IPS DF 6.9 (cell line): ENCODE data around the gene FMO1.
"Not testable (repeated sequence)": the region's sequence is repeated elsewhere in the genome, so short reads cannot be mapped to it uniquely, and the experiment has no call there.

ENCODE experiments used
- DNase-seq: peaks from one replicate; pipeline ENCODE4 v3.0.0-alpha.2; 2013; ENCODE audit warnings: low read depth, low spot score
- H3K27ac ChIP-seq: one replicate; pipeline ENCODE4 v1.5.1; 2013; ENCODE audit warnings: low read length, control low read depth
- H3K27me3 ChIP-seq: 2 replicates; pipeline ENCODE4 v1.6.1; 2013; ENCODE audit warnings: mild to moderate bottlenecking, low read length; ENCODE audit not compliant: control insufficient read depth, insufficient read depth
- H3K36me3 ChIP-seq: 2 replicates; pipeline ENCODE4 v1.6.1; 2013; ENCODE audit warnings: low read length; ENCODE audit not compliant: control insufficient read depth, insufficient read depth
- H3K4me1 ChIP-seq: 2 replicates; pipeline ENCODE4 v1.6.1; 2013; ENCODE audit warnings: low read length; ENCODE audit not compliant: control insufficient read depth, insufficient read depth
- H3K4me3 ChIP-seq: 2 replicates; pipeline ENCODE4 v1.5.1; 2013; ENCODE audit warnings: mild to moderate bottlenecking, low read length
- H3K9me3 ChIP-seq: 2 replicates; pipeline ENCODE4 v1.6.1; 2013; ENCODE audit warnings: low read length, inconsistent platforms; ENCODE audit not compliant: control insufficient read depth, insufficient read depth
- WGBS: extraction: QIAGEN DNeasy Blood & Tissue Kit; methylation state at CpG from one replicate; pipeline ENCODE4 v1.1.7; 2013; ENCODE audit warnings: mixed read lengths, missing lambda C conversion rate; ENCODE audit not compliant: insufficient read length, insufficient coverage; 5-methylcytosine and 5-hydroxymethylcytosine counted together

The FMO1 gene

DNA sequence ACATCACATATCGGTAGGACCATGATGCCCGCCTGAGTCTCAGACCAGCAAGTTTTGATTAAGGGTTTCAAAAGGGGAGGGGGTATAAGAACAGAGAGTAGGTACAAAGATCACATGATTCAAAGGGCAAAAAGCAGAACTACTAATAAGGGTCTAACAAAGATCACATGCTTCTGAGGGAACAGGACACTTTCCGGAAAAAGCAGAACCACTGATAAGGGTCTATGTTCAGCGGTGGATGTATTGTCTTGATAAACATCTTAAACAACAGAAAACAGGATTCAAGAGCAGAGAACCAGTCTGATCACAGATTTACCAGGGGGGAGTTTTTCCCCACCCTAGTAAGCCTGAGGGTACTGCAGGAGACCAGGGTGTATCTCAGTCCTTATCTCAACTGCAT is 12.1 kb upstream of the FMO1 start:
- H3K27ac ChIP-seq, H3K36me3 ChIP-seq, H3K4me1 ChIP-seq, H3K9me3 ChIP-seq, DNase-seq, H3K27me3 ChIP-seq, H3K4me3 ChIP-seq: not testable (repeated sequence)
- no CpG with 5 or more reads among the region's 4 CpGs for whole genome bisulfite sequencing

DNA sequence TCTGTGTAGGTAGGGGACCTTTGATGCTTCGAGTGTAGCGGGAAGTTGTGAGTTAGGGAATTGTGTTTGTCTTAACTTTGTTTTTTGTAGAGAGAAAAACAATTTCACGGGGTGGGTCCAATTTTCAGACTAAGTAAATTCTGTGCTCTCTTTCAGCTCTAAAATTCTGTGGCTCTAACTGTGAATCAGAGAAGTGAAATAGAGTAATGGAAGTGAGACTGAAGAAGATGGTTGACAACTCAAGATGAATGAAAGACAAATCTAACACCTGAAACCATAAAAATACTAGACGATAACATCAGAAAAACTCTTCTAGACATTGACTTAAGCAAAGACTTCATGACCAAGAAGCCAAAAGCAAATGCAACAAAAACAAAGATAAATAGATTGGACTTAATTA is 4.4 kb upstream of the FMO1 start:
- Histone ChIP-seq H3K27me3 (no peaks in the 10 kb centered on the region), H3K36me3 (no peaks in the 10 kb centered on the region), H3K9me3 (no peaks in the 10 kb centered on the region), H3K4me1 (no peaks in the 10 kb centered on the region; the same call in 1 of the 2 replicates), H3K4me3 (no peak overlapping the region), H3K27ac (no peak overlapping the region)
- no peak for DNase-seq
- 100% methylated on average over 3 of the region's 4 CpGs for WGBS

- H3K27ac ChIP-seq, result no peak overlapping the region
- no CpG with 5 or more reads among the region's 6 CpGs for WGBS
- H3K9me3 ChIP-seq, result no peaks in the 10 kb centered on the region
- H3K27me3 ChIP-seq, result no peaks in the 10 kb centered on the region
- no peaks in the 10 kb centered on the region; the same call in 1 of the 2 replicates for H3K4me1 ChIP-seq
- no peak overlapping the region for H3K4me3 ChIP-seq
- no peak for DNase-seq
- no peaks in the 10 kb centered on the region for H3K36me3 ChIP-seq
Measured at GRCh38 chr1:171245458-171246064, 2.7 kb upstream of the FMO1 start.

- WGBS, result no CpG with 5 or more reads among the region's 4 CpGs
- Histone ChIP-seq H3K27me3 (no peaks in the 10 kb centered on the region), H3K4me3 (no peak overlapping the region), H3K9me3 (no peaks in the 10 kb centered on the region), H3K27ac (no peak overlapping the region), H3K4me1 (peaks cover 1% of the 10 kb centered on the region; the same call in 1 of the 2 replicates), H3K36me3 (no peaks in the 10 kb centered on the region)
- DNase-seq, result no peak
Measured at GRCh38 chr1:171247501-171247900, 793 bp upstream of the FMO1 start.

DNA sequence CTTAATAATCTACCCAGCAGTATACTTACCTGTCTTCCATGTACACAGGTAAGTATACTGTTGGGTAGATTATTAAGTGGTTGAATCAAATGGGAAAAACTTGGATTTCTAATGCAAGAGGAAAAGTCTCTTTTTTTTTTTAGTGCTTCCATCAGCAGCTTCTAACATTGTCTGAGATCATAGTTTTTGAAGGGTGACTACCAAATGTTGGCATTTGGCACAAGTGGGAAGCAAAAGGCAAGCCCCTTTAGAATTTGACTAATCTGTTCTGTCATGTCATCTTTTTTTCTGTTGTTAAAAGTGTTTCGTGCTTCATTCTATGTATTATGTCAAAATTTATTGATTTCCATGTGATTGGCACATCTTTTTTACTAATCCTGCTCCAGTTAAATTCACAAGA is 547 bp downstream of the FMO1 start:
- H3K4me1 ChIP-seq, result peaks cover 1% of the 10 kb centered on the region; the same call in 1 of the 2 replicates
- H3K9me3 ChIP-seq, result no peaks in the 10 kb centered on the region
- WGBS, result no CpG with 5 or more reads among the region's 1 CpG
- no peaks in the 10 kb centered on the region for H3K36me3 ChIP-seq
- H3K27ac ChIP-seq, result no peak overlapping the region
- DNase-seq, result no peak
- no peaks in the 10 kb centered on the region for H3K27me3 ChIP-seq
- no peak overlapping the region for H3K4me3 ChIP-seq

GRCh38 chr1:171250263-171250662 is 2.0 kb downstream of the FMO1 start:
- no peaks in the 10 kb centered on the region for H3K36me3 ChIP-seq
- no peaks in the 10 kb centered on the region for H3K27me3 ChIP-seq
- peaks cover 1% of the 10 kb centered on the region; the same call in 1 of the 2 replicates for H3K4me1 ChIP-seq
- DNase-seq, result no peak
- no peak overlapping the region for H3K4me3 ChIP-seq
- no peak overlapping the region for H3K27ac ChIP-seq
- no CpG with 5 or more reads among the region's 3 CpGs for WGBS
- no peaks in the 10 kb centered on the region for H3K9me3 ChIP-seq

DNA sequence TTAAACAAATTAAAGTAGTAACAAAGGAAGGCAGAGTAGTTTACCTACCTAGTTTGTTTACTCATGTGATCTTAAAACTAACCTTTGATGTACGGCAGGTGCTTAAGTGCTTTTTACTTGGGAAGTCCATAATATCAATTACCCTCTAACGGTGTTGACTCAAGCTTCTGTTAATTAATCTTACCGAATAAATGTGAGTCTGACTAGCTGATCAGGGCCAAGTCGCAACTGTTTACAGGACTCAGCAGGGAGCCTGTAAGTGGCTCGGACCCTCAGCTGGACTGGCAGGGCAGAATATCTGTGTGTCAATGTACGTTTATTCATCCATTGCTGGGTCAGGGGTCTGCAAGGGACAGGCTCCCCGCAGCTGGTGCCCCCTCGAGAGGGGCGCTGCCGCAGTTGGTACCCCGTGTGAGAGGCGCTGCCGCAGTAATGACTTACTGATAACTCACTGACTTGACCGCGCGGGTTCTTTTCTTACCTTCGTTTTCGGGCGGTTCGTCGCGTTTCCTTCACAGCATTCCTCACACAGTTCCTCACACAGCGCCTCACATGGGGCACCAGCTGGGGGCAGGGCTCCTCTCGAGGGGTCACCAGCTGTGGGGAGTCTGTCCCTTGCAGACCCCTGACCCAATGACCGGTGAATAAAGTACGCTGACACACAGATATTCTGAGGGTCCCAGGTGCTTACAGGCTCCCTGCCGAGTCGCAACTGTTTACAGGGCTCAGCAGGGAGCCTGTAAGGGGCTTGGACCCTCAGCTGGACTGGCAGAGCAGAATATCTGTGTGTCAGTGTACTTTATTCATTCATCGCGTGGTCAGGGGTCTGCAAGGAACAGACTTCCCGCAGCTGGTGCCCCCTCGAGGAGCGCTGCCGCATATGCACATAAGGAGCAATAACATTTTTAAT is 3.0 kb downstream of the FMO1 start:
- no peak for DNase-seq
- no CpG with 5 or more reads among the region's 34 CpGs for WGBS
- Histone ChIP-seq H3K27ac (no peak overlapping the region), H3K4me1 (peaks cover 1% of the 10 kb centered on the region; the same call in 1 of the 2 replicates), H3K27me3 (no peaks in the 10 kb centered on the region), H3K36me3 (no peaks in the 10 kb centered on the region), H3K4me3 (peak overlapping the region; percentile 24; the same call in 1 of the 2 replicates), H3K9me3 (no peaks in the 10 kb centered on the region)

- Histone ChIP-seq H3K27me3 (no peaks in the 10 kb centered on the region), H3K36me3 (no peaks in the 10 kb centered on the region), H3K27ac (no peak overlapping the region), H3K4me1 (peaks cover 1% of the 10 kb centered on the region; the same call in 1 of the 2 replicates), H3K4me3 (no peak overlapping the region), H3K9me3 (no peaks in the 10 kb centered on the region)
- no peak for DNase-seq
- WGBS, result no CpG with 5 or more reads among the region's 6 CpGs
Measured at GRCh38 chr1:171251952-171252300, 3.6 kb downstream of the FMO1 start.

- Histone ChIP-seq H3K36me3 (no peaks in the 10 kb centered on the region), H3K4me3 (no peak overlapping the region), H3K4me1 (peaks cover 1% of the 10 kb centered on the region; the same call in 1 of the 2 replicates), H3K9me3 (no peaks in the 10 kb centered on the region), H3K27ac (no peak overlapping the region), H3K27me3 (no peaks in the 10 kb centered on the region)
- no CpG with 5 or more reads among the region's 5 CpGs for WGBS
- no peak for DNase-seq
Measured at GRCh38 chr1:171252482-171252881, 4.2 kb downstream of the FMO1 start.

DNA sequence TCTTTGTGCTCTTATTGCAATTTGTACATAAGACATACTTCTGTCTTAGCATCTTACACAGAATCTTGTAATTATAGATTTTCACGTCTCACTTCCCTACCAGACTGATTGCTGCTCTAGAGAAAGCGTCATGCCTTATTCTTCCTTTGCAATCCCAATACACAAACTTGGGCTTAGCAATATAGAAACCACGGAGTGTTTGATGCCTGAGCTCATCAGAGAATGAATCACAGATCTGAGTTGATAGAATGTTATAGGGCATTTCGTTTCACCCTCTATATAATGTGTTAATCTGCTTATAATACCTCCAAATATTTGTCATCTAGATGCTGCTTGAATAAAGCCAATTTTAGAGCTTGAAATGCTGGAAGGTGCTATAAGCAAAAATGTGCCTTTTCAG is 6.6 kb downstream of the FMO1 start:
- DNase-seq, result no peak
- Histone ChIP-seq H3K4me3 (no peak overlapping the region), H3K36me3 (no peaks in the 10 kb centered on the region), H3K4me1 (peaks cover 3% of the 10 kb centered on the region; the same call in 1 of the 2 replicates), H3K27me3 (no peaks in the 10 kb centered on the region), H3K27ac (no peak overlapping the region), H3K9me3 (no peaks in the 10 kb centered on the region)
- WGBS, result no CpG with 5 or more reads among the region's 4 CpGs
